HG03025 (cell line): ENCODE results near the gene TXNRD3.
"Not testable (repeated sequence)": the region's sequence is repeated elsewhere in the genome, so short reads cannot be mapped to it uniquely, and the experiment has no call there.

Experiments used
- ATAC-seq: cut with Tn5 transposase; IDR thresholded peaks from one replicate; pipeline ENCODE4 v1.9.1; 2021; ENCODE audit warnings: mild to moderate bottlenecking, moderate library complexity; ENCODE audit not compliant: unreplicated experiment, low FRiP score

The TXNRD3 gene

GRCh38 chr3:126606001-126606400, 48.9 kb downstream of the TXNRD3 start:
- ATAC-seq, result no peak

GRCh38 chr3:126604691-126605090, 50.2 kb downstream of the TXNRD3 start:
- ATAC-seq, result no peak

- ATAC-seq, result no peak
Measured at GRCh38 chr3:126599101-126599500, 55.8 kb downstream of the TXNRD3 start.

- not testable (repeated sequence) for ATAC-seq
Measured at GRCh38 chr3:126595479-126595878, 59.4 kb downstream of the TXNRD3 start.

GRCh38 chr3:126591515-126591914, 63.4 kb downstream of the TXNRD3 start:
- not testable (repeated sequence) for ATAC-seq

- no peak for ATAC-seq
Measured at GRCh38 chr3:126582311-126582710, 72.6 kb downstream of the TXNRD3 start.

- ATAC-seq, result no peak
Measured at GRCh38 chr3:126581569-126581968, 73.4 kb downstream of the TXNRD3 start.

- ATAC-seq, result no peak
Measured at GRCh38 chr3:126580746-126581145, 74.2 kb downstream of the TXNRD3 start.

- ATAC-seq, result no peak
Measured at GRCh38 chr3:126578702-126579101, 76.2 kb downstream of the TXNRD3 start.

GRCh38 chr3:126577261-126577660, 77.7 kb downstream of the TXNRD3 start:
- no peak for ATAC-seq

GRCh38 chr3:126573492-126574117, 81.3 kb downstream of the TXNRD3 start:
- no peak for ATAC-seq

GRCh38 chr3:126571078-126571477, 83.8 kb downstream of the TXNRD3 start:
- ATAC-seq, result no peak

- no peak for ATAC-seq
Measured at GRCh38 chr3:126570103-126570541, 84.8 kb downstream of the TXNRD3 start.

GRCh38 chr3:126569390-126569975, 85.4 kb downstream of the TXNRD3 start:
- ATAC-seq, result no peak

GRCh38 chr3:126568776-126569342, 86.1 kb downstream of the TXNRD3 start:
- no peak for ATAC-seq

GRCh38 chr3:126567696-126568438, 87.1 kb downstream of the TXNRD3 start:
- no peak for ATAC-seq

GRCh38 chr3:126562737-126563276, 92.1 kb downstream of the TXNRD3 start:
- ATAC-seq, result no peak

- no peak for ATAC-seq
Measured at GRCh38 chr3:126558336-126559071, 96.4 kb downstream of the TXNRD3 start, which contains the start of gene C3orf22. Gene C3orf22 (minus strand): TSS chr3:126558932. CDS start chr3:126553390, 5,542 bp downstream.

GRCh38 chr3:126557761-126558160, 97.2 kb downstream of the TXNRD3 start:
- no peak for ATAC-seq

GRCh38 chr3:126557415-126557745, 97.5 kb downstream of the TXNRD3 start:
- ATAC-seq, result no peak
